ENCODE data around the gene PVALB.

PVALB gene

DNA sequence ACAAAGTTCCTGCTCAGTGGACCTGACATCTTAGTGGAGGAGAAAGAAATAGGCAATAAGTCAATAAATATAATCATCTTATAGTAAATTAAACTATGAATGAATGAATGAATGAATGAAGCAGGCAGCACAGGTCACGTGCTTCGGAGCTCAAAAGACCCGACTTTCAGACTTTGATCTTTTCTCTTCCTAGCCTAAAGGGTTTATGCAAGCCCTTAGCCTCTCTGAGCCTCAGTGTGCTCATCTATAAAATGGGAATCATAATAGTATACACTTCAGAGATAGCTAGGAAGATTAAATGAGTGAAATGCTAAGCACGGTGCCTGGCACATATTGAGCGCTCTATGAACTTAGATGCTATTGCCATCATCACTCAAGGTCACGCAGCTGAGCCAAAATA lies 7.5 kb downstream of the PVALB start:
- no peak for DNase-seq

DNA sequence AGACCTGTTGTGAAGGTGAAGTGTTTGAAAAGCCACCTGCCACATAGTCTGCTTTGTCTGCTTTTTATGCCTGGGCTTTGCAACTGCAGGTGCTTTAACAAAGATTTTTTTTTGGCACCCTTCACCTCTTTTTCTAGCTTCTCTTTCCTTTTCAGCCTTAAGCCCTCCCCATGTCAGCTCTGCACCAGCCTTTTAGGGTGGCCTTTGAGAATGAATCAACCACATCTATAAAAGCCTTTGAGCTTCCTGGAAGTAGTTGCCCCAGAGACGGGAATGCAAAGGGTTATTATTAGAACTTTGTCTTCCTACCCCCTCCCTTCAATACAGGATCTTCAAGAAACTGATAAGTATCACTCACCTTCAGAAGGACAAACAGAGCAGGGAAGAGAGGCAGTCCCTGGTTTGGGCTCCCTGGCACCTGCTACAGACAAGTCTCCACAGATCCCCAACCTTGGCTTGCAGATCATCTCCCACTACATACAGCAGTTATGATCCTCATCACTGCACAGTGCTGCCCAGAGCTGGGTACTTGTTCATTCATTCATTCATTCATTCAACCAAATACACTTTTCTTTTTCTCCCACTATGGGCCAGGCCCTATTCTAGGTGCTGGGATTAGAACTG lies 8.0 kb downstream of the PVALB start:
- no peak for DNase-seq

DNA sequence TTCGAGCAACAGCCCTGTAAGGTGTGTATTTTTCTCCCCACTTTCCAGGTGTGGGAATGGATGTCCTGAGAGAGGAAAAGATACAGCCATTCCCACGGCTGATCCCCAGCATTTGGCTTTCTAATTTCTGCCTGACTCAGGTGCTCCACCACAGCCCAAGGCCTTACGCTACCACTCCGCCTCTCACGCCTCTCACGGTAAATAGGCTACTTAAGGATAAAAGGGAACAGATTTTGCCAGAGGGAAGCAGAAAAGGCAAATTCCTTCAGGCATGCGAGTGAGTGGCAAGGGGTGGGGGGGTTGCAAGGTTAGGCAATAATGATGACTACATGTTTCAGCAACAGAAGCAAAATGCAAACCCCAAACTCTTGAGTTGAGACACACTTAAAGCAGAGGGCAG lies 9.2 kb downstream of the PVALB start:
- DNase-seq, result no peak

DNA sequence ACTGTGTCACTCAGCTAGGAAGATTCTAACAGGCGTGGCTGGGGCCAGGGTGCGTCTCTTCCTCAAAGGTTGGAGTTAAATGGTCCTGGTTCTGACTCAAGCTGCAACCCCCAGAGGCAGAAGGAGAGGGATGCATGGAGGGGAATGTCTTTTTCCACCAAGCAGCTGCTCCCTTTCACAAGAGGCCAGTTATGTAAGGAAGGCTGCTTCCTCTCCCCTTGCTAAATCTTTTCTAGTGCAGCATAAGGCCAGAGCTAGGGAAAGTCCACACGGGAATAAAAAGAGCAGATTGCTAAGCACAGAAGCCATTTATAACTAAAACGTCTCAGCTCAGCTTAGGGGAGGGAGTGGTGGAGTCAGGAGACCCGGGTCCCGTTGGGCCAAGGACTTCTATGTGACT lies 10.0 kb downstream of the PVALB start:
- no peak for DNase-seq

DNA sequence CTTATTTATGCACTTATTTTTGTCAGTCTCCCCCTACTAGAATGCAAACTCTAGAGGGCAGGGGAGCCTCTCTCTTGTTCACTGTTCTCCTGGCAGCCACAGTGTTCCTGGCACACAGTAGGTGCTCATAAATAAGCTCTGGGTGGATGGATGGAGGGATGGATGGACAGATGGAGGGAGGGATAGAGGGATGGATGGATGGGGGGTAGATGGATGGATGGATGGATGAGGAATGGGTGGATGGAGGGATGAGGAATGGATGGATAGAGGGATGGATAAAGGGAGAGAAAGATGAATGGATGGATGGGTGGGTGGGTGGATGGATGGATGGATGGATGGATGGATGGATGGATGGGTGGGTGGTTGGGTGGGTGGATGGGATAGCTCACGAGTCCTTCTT lies 13.5 kb downstream of the PVALB start:
- no peak for DNase-seq

DNA sequence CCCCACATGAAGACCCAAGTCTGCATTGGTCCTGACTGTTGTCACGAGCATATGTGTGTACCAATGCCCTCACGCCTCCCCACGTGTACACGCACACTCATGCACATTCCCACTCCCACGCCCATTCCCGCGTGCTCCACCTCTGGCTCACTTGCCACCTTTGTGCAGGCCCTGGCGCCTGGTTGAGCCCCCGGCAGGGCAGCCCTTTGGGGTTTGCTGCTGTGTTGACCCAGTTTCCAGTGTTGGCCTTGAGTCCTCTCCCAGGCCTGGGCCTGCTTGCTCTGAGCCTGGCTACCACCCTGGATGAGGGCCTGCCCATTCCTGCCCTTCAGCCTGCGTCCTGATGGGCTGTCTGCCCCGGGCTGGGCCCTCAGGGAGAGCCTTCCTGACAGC lies 18.2 kb downstream of the PVALB start:
- DNase-seq, result no peak

DNA sequence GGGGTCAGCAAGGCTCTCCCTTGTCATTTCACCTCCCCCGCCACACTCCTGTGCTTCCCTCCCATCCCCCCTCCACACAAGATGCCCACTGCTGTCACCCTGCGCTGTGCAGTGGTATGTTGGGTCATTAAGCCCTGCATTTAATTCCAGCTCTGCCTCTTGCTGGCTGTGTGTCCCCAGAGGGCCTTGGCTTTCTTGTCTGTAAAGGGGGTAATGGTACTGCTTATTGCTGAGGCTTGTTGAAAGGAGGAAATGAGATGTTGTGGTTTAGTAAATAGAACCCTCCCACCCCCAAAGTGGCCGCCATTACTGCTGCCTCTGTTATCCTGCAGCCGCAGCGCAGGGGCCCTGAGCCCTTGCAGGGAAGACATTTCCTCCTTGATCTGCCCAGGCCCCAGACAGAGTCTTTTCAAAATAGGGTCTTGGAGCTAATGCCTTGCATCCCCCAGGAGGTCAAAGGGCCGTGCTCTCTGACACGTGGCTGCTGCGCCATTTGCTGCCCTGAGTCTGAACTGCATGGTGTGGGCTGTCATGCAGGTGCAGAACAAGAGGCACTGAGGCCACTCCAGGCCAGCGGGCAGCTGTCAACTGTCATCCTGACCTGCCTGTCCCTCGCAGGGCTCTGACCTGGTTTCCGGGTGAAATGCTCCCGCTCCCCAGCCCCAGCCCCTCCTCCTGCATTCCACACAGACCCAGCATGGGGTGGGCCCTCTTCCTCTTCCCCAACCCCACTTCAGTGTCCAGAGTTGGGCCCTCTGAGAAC lies 18.7 kb downstream of the PVALB start:
- DNase-seq, result no peak

DNA sequence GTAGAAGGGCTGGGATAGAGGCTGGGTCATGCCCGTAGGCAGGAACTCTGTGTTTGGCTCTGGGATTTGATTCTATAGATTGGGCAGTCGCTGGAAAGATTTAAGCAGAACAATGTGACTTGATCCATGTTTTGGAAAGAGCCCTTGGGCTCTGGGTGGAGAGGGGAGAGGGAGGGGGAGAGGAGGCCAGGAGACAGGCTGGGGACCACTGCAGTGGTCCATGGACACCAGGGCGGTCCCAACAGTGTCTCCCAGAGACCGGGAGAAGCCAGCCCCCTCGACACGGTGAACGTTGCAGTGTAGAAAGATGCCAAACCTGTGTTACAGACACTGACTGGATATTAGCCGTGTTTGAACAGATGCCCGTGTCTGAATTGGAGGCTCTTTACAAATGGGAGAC lies 19.5 kb downstream of the PVALB start:
- no peak for DNase-seq

DNA sequence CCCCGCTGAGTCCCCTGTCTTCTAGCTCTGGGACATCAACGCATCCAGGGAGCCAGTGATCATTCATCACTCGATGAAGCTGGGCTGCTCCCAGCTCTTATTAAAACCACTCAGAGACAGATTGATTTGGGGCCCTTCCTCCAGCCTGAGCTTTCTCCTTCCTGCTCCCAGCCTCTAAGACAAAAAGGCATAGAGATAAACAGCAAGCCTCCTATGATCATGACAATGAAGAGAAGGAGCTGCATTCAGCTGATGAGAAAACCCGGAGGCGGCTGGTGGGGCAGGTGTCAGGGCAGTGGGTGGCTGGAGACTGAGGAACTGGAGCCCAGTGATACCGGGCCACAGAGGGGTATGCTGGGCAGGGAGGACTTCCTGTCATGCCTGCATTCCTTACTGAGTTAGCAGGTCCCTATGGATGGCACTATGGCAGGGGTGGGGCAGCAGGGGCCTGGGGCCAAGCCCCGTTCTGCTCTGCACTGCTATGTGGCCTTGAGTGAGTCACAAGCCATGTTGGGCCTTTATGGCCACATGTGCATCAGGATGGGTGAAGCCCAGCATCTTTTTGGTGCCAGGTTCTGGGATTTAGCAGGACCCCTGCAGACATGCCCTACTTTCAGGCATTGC lies 20.2 kb downstream of the PVALB start:
- no peak for DNase-seq

DNA sequence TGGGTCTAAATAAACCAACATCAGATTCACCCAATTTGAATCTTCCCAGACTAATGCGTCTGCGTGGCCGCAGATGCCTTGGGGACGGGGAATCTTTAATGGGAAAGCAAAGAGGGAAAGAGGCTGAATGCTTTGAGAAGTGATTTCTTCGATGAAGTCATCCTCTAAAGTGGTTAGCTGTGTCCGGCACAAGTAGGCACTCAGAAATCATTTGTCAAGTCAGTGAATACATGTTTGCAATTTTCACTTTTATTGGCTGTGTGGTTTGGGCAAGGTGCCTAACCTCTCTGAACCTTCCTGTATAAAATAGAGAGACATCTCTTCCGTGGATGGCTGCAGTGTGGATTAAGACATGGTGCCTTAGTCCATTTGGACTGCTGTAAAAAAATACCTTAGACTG lies 21.2 kb downstream of the PVALB start:
- DNase-seq, result no peak

DNA sequence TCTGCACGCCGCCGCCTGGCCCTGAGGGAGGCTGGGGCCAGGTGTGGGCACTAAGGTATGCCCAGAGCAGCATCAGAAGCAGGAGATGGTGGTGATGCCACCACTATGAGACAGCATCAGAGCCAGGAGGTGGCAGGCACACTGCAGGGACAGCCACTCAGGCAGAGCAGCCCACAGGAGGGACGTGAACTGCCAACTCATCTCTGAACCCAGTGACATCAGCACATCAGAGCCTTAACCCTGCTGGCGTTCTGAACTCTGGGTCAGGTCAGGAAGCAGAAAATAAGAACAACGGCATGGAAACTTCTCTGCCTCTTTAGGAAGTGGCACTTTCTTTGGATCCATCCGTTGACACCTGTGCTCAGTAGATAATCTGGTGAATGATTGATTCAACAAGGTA lies 26.2 kb downstream of the PVALB start:
- DNase-seq, result no peak

DNA sequence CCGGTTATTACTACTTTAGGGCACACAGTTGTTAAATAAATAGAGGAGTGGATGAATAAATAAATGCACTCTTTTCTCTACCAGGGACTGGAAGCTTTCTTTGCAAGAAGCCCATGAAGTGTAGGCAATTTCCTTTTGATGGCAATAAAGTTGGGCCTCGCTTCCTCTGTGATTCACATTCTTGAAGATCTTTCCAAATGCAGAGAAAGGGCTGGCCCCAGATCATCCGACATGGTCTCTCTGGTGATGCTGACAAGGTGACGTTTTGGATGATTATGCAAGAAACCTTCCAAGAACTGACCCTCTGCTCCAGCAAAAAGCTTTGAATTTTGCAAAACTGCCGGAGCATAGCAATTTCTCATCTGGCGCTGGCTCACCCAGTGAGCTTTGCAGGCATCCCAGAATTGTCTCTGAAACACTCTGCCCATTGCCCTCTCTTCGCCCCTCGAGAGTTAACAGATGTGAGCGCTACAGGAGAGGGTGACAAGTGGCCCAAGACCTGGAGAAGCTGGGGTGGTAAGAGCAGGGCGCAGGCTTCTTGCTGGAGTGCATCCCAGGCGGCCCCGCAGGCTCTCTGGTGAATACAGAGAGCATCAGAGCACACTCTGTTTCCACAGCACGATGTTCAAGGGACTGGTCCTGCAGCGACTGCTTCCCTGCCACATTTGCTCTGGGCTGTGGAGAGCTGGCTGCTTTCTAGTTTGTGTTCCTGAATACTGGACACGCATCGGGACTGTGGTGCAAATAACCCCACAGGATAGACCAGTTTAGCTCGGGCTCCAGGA lies 29.4 kb downstream of the PVALB start:
- no peak for DNase-seq

DNA sequence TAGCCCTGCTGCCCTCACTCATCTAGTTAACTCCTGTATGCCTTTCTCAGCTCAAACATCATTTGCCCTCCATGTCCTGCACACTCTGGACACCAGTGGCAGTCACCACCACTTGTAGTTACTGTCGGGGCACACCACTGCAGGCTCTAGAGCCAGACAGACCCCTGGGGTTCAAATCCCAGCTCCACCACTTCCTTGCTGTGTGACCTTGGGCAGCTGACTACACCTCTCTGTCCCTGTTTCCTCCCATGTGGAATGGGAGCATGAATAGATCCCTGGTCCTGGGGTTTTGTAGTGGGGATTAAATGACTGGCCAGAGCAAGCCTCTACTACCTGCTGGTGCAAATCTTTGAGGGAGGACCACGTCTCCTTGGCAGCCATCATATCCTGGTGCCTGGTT lies 33.1 kb downstream of the PVALB start:
- no peak for DNase-seq

DNA sequence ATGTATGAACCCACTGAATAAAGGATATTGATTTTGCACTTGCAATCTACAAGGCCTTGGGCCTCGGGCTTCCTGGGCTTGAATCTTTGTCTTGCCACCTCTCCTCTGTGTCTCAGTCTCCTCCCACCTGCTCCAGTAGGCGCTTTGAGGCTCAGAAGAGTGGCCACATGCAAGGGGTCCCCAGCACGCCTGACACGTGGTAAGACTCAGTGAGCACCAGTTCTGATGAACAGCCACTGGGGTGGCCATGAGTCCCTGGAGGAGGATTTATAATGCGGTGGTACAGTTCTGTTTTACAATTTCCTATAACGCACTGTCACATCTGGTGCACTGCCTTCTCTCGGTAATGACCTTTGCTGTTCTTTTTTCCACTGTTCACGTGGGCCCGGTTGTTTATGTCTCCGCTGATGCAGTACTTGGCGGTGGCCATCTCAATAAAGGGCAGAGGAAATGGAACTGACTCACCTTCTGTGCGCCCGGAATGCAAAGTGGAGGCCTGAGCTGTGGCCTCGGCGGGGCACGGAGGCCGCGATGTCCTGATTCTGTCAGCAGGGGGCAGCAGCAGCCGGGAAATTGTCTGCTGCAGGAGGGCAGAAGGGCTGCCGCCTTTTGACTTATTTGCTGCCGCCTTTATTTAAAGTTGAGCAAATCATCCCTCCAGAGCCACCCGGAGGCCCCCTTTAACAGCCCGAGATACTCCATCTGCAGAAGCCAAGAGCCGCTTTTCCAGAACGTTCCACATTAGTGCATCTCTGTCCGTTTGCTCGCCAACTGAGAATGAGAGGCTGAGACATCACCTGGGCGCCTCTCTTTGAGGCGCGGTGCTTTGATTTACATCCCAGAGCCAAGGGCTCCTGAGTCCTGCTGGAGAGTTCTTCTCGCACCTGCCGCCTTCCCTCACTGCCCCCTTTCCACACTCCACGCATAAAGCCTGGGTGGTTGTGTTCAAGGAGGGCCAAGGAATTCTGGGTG lies 34.9 kb downstream of the PVALB start:
- peak; percentile 1 to 51 for DNase-seq

DNA sequence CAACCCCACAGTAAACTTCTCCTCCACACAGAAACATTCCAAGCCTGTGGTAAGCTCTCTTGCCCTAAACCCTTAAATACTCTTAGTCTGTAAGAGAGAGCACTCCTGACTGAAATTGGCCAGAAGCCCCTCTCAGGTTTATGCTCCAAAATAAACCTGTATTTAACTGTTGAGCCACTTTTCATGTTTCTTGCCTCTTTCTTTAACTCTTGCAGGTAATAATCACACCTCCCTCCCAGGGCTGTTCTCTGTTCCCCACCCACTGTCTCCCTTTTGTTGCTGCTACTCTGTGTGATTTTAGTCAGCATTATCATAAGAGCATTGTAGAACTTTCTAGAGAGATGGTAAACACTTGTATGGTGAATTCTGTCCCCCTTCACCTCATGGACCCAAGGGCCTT lies 38.8 kb downstream of the PVALB start:
- DNase-seq, result no peak

DNA sequence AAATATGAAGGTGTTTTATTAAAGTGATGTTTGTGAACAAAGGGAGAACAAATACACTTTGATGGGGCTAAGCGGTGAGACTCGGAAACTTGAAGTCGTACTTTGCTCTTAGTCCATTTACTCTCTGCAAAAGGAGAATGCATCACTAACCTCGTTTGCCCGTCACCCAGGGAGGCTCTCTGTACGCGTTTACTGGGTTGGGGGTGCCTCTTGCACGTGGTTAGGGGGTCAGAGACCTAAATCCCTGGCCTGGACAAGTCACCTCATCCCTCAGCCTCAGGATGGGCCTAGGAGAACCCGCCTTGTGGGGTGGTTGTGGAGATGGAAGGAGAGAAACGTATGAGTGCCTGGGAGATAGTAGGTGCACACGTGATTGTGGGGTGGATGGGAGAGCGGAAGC lies 40.1 kb downstream of the PVALB start:
- no peak for DNase-seq

DNA sequence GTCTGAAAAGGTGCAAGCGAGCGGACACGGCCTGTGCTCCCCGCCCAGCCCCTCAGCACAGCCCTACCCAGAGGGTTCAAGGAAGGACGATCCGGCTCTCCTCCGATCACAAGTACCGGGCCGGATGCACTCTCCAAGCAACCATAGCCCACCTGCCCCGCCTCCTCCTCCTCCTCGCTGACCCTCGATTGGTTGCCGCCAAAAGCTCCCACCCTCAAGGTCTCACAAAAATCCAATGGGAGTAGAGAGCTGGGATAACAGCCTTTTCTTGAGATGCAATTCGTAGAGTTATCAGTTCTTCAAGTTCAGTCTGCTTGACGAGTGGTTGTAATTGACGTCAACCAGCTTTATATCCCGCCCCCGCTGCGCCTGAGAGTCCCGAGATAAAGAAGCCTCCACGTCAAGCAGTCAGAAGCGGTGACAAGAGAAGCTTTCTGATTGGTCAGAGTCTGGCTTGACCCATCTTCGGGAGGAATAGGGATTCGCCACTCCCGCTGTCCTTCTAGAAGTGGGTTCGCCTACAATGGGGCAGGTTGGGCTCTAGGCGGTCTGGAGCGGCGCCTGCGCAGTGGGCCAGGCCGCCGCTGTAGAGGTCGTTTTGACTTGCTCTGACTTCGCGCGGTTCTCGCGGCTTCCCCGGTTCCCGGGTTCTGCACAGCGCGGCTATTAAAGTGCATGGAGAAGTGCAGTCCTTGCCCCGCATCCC lies 40.7 kb downstream of the PVALB start, which contains the start of gene IFT27:
TSS of gene IFT27 (minus strand) at position 156 of the 706 bp plus-strand sequence. CDS start 412 bp downstream, outside the sequence.
- peak; percentile 99 for DNase-seq

DNA sequence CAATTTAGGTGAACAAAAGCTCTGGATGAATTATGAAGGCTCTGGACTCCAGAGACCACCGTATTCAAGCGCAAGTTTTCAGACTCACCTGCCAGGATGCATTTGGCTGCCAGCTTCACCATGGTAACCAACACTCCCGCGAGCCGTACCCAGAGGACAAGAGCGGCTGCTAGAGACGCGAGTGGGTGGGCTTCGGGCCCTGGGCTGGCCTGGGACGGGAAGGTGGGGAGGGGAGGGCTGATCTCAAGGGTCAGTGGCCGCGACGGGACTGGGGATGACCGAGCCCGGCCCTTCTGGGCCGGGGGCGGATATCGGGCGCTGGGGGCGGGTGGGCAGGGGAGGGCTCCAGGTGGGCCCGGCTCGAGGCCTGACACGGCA lies 41.3 kb downstream of the PVALB start:
- no peak for DNase-seq

DNA sequence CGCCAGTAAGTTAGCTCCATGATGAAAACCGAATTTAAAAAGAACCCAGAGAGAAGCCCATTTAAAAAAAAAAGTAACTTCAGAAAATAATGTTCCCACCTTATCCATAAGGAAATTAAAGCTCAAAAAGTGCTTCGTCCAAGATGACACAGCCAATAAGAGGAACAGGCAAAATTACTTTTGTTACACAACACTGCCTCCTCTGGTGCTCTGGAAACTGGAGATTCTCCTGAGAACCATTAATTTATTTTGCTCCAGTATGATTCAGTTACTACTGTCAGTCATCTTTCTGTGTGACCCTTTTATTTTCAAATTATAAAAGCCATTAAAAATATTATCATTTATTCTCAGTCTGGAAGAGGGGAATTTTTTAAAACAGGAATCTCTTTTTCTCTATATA lies 42.9 kb downstream of the PVALB start:
- DNase-seq, result peak in 1 of 2 experiments; percentile 32

DNA sequence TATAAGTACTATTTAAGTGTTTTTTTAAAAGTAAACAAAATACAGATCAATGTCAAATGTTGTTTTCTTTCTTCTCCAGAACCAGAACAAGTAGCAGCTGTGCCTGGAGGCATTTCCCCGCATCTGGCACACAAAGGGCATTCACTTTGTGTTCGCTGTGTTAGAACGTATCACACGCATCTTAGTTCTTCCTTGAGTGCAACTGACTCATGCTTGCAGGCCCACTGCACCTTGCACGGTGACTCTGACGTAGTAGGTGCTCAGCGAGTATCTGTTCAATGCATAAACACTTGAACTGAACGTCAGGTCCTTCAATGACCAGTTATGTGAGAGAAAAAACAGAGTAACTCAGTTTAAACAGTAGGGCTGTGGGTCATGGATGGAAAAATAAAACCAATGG lies 44.4 kb downstream of the PVALB start:
- no peak for DNase-seq

DNA sequence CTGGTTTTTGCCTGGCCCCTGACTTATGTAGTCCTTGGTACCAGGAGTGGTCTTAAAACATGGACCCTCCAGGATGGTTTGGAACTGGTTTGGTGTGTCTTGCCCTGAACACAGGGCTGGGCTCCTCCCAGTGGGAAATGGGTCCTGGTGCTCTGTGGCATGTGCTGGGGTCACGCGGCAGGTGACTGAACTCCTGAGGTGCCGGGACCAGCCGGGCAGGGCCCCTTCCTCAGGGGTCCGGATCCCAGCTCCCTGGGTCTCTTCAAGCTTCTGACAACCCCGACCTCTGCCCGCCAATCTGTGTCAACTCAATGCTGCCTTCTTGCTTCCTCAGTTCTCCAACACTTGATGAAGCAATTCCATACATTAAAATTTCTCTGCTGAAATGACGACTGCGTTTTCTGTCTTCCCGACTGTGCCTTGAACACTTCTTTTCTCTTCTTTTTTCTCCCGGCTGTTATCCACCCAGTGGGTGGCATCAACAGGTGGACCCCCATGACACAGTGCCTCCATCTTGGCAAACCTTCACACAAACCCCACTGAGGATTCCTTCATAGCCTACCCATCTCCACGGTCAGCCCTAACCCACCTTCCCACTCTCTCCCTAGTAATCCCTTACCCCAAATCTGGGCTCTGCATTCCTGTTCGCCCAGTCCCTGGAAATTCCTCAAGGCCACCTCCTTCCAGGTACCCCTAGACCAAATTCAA lies 45.3 kb downstream of the PVALB start:
- DNase-seq, result no peak
